GM12878 (cell line): ENCODE data around the gene ADIG. TPM values are rescaled to one million over a fixed set of nuclear protein-coding genes. Genes with fewer than 3 reads are reported as not detected.

Experiments used
- ATAC-seq: fragments of 200-7000 bp; cut with Tn5 transposase; 3 replicates; pipeline ENCODE4 v1.9.1; 2020; ENCODE audit warnings: mild to moderate bottlenecking, moderate library complexity
- BruUV-seq: library from RNA; stranded (reverse); fragments of 400-500 nt; replicated peaks from 2 replicates; lab custom pipeline; 2021; lab: Mats Ljungman, UMichigan
- CTCF ChIA-PET: fragments of 300-600 bp; sonication (Branson Sonifier 250); formaldehyde crosslinking; extraction: SDS; loops from one replicate; lab custom pipeline; 2021; ENCODE audit warnings: inconsistent platforms; lab: Yijun Ruan, JAX
- POLR2A ChIA-PET: fragments of 350-600 bp; formaldehyde crosslinking; extraction: SDS; loops from one replicate; lab custom pipeline; 2021; ENCODE audit warnings: inconsistent platforms; lab: Charles Lee
- RAD21 ChIA-PET: fragments of 300-600 bp; sonication (Branson Sonifier 250); formaldehyde crosslinking; loops from one replicate; lab custom pipeline; 2023; ENCODE audit warnings: antibody characterized with exemption; ENCODE audit not compliant: unreplicated experiment; lab: Charles Lee
- SMC1A ChIA-PET: fragments of 300-600 bp; sonication (Branson Sonifier 250); formaldehyde crosslinking; loops from one replicate; lab custom pipeline; 2023; ENCODE audit not compliant: unreplicated experiment, uncharacterized antibody; lab: Charles Lee
- DNase-seq: peaks from one replicate; pipeline ENCODE4 v3.0.0-alpha.2; 2011; ENCODE audit warnings: low read depth, low spot score
- FAIRE-seq: peaks from 3 replicates; lab custom pipeline; 2011; peaks lifted over from hg19 to GRCh38; lab: Jason Lieb, UNC
- H2AFZ ChIP-seq: 2 replicates; pipeline ENCODE4 v1.6.0; 2011; ENCODE audit warnings: low read depth, low read length, control low read depth; ENCODE audit not compliant: control insufficient read depth
- H3K27ac ChIP-seq: 2 replicates; pipeline ENCODE4 v1.5.1; 2011; ENCODE audit warnings: control low read depth; ENCODE audit not compliant: control insufficient read depth, insufficient read depth
- H3K27me3 ChIP-seq, 2 experiments: replicated peaks in 1 of 2; 2 replicates each; pipeline versions ENCODE4 v1.6.0 to v1.6.1; 2011; ENCODE audit warnings: low read length in 1 of 2; ENCODE audit not compliant: control insufficient read depth in 2 of 2, insufficient read depth in 2 of 2
- H3K36me3 ChIP-seq, 2 experiments: 2 replicates each; pipeline ENCODE4 v1.5.1; 2011; ENCODE audit warnings: low read length in 1 of 2; ENCODE audit not compliant: control insufficient read depth in 2 of 2, insufficient read depth in 2 of 2
- H3K4me1 ChIP-seq: 2 replicates; pipeline ENCODE4 v1.6.1; 2011; ENCODE audit warnings: mild to moderate bottlenecking, low read length, moderate library complexity, mixed read lengths; ENCODE audit not compliant: control insufficient read depth, insufficient read depth
- H3K4me2 ChIP-seq: 2 replicates; pipeline ENCODE4 v1.6.0; 2011; ENCODE audit warnings: control low read depth; ENCODE audit not compliant: control insufficient read depth, insufficient read depth
- H3K4me3 ChIP-seq: fragments of 200-600 bp; sonication (generic); 2 replicates; pipeline ENCODE4 v1.5.1; 2016
- H3K79me2 ChIP-seq: 2 replicates; pipeline ENCODE4 v1.6.0; 2011; ENCODE audit warnings: low read length; ENCODE audit not compliant: control insufficient read depth, insufficient read depth
- H3K9ac ChIP-seq: 2 replicates; pipeline ENCODE4 v1.8.0; 2011; ENCODE audit warnings: low read length, control low read depth, mixed read lengths; ENCODE audit not compliant: control insufficient read depth, insufficient read depth
- H3K9me3 ChIP-seq: replicated peaks from 3 replicates; pipeline ENCODE4 v1.5.1; 2011; ENCODE audit warnings: mild to moderate bottlenecking, low read length; ENCODE audit not compliant: control insufficient read depth, insufficient read depth
- H4K20me1 ChIP-seq: 2 replicates; pipeline ENCODE4 v1.6.0; 2011; ENCODE audit not compliant: control insufficient read depth, insufficient read depth
- RELA ChIP-seq: fragments of 450-650 bp; IDR thresholded peaks from 2 replicates; pipeline ENCODE4 v1.8.0; 2014; ENCODE audit warnings: borderline replicate concordance; ENCODE audit not compliant: partially characterized antibody
- SIN3A ChIP-seq: IDR thresholded peaks from 2 replicates; pipeline ENCODE4 v1.6.1; 2012; ENCODE audit warnings: low read depth, low read length, improper control_type of control experiment
- SREBF1 ChIP-seq: IDR thresholded peaks from 2 replicates; pipeline ENCODE4 v1.6.1; 2012; ENCODE audit warnings: mild to moderate bottlenecking, low read length
- STAT3 ChIP-seq: IDR thresholded peaks from 2 replicates; pipeline ENCODE4 v1.6.1; 2011; ENCODE audit warnings: low read depth, low read length, improper control_type of control experiment
- TAF1 ChIP-seq: IDR thresholded peaks from 2 replicates; pipeline ENCODE4 v1.6.1; 2011; ENCODE audit warnings: mild to moderate bottlenecking, low read depth, low read length, borderline replicate concordance
- YBX1 ChIP-seq: fragments of 450-650 bp; IDR thresholded peaks from 2 replicates; pipeline ENCODE4 v1.6.1; 2016; ENCODE audit warnings: antibody characterized with exemption
- WGBS: methylation state at CpG from one replicate; pipeline ENCODE4 v1.1.6; 2016; ENCODE audit warnings: low lambda C conversion rate; ENCODE audit not compliant: insufficient replicate concordance, insufficient coverage; ENCODE audit errors: missing lambda C conversion rate; 5-methylcytosine and 5-hydroxymethylcytosine counted together
- in situ Hi-C: fragments of 300-500 bp; cut with MboI; formaldehyde crosslinking; loops from 9 replicates; pipeline ENCODE4 v1.14.3; 2018; ENCODE audit warnings: mixed read lengths
- intact Hi-C: fragments of 100-400 bp; cut with micrococcal nuclease; formaldehyde crosslinking; loops from one replicate; pipeline ENCODE4 v1.14.2; 2022; ENCODE audit not compliant: unreplicated experiment
- polyA plus RNA-seq, 11 experiments: library from polyadenylated mRNA; depleted of rRNA in 4 of 11; unstranded in 6 of 11; stranded (reverse) in 5 of 11; fragments of >200 nt; fragmentation: Nextera tagmentation in 4 of 11; fragmentation: Illumina TruSeq in 1 of 11; extraction: Ambion mirVana in 4 of 11; extraction: Trizol in 1 of 11; gene quantifications; 1 replicate in 1 of 11; 2 replicates in 10 of 11; pipeline versions ENCODE4 v1.2.1 to v1.2.3, GENCODE V29; 2011 to 2016; ENCODE audit warnings: inconsistent platforms in 2 of 11, missing spikeins in 2 of 11, low read depth in 1 of 11
- total RNA-seq, 4 experiments: library from RNA; depleted of rRNA in 3 of 4; stranded (reverse); fragments of >200 nt in 3 of 4; fragmentation: Illumina TruSeq in 1 of 4; extraction: Trizol in 1 of 4; gene quantifications; 2 replicates each; pipeline versions ENCODE4 v1.2.1 to v1.2.3, GENCODE V29; 2013 to 2021

ADIG gene
- total and polyA plus RNA-seq, 10 of the 15 experiments (the other 5 are each of a cell fraction or from before 2014, with no cell fraction given), result not detected

DNA sequence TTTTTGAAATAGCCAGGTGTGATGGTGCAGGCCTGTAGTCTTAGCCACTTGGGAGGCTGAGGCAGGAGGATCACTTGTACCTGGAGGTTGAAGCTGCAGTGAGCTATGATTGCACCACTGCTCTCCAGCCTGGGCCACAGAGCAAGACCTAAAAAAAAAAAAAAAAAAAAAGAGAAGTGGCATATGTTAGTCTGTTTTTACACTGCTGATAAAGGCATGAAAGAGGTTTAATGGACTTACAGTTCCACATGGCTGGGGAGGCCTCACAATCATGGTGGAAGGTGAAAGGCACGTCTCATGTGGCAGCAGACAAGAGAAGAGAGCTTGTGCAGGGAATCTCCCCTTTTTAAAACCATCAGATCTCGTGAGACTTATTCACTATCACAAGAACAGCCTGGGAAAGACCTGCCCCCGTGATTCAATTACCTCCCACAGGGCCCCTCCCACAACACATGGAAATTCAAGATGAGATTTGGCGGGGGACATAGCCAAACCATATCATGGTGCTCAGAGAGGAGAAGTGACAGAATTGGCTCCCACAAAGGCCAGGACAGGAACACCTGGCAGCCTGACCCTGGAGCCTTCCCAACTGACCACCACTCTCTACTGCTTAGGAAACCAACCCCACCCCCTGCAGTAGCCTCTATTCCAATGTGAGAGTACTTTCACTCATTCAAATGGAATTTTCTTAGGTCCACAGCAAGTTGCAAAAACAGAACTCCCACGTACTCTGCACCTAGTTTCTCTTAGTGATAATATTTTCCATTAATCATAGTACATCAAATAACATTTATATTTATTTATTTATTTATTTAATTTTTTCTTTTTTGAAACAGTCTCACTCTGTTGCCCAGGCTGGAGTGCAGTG is 50.4 kb downstream of the ADIG start:
- Histone ChIP-seq H3K4me3 (no peak overlapping the region), H3K27ac (no peak overlapping the region), H3K36me3 (no peaks in the 10 kb centered on the region), H3K9me3 (no peaks in the 10 kb centered on the region), H3K9ac (no peak overlapping the region), H2AFZ (no peak overlapping the region), H3K27me3 (peaks cover 0 to 2% of the 10 kb centered on the region in 2 experiments; a peak in 1 of 4 replicates), H4K20me1 (no peaks in the 10 kb centered on the region), H3K4me1 (no peaks in the 10 kb centered on the region), H3K79me2 (no peaks in the 10 kb centered on the region), H3K4me2 (no peak overlapping the region)
- ATAC-seq, result no peak
- DNase-seq, result no peak
- 35% methylated on average over 5 of the region's 5 CpGs for WGBS
- intact Hi-C loops, result no loop called here
- POLR2A ChIA-PET, result no interaction called here
- in situ Hi-C loops, result no loop called here
- FAIRE-seq, result no peak
- TF ChIP-seq STAT3, result no peak
- TF ChIP-seq RELA, result no peak
- TF ChIP-seq TAF1, result no peak
- no peak for TF ChIP-seq SREBF1
- no peak for TF ChIP-seq SIN3A
- TF ChIP-seq YBX1, result no peak
- SMC1A ChIA-PET, result no interaction called here
- BruUV-seq, result no TSS peak
- RAD21 ChIA-PET, result interaction anchor here (0.6 kb wide), 1 partner anchor 406 kb away, joined by 3 read pairs; no protein-coding TSS in a partner anchor
- CTCF ChIA-PET, result interaction anchor here (0.7 to 1.0 kb wide), 2 partner anchors 9 to 66 kb away, joined by 3 read pairs; no protein-coding TSS in a partner anchor
